ENCODE data around the gene TREM2.

DNA sequence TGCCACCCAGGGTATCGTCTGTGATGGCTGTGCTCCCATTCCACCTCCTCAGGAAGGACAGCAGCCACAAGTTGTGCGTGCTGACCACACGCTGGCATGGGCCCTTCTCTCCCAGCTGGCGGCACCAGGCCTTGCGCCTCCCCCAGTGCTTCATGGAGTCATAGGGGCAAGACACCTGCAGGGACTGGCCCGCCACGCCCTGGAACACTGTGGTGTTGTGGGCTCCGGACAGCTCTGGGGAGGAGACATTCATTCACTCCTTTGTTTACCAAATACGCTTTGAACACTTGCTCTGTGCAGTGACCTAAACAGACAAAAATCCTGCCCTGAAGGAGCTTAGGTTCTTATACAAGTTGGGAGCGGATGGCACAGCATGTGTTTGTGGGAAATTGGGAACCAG is 1.5 kb downstream of the TREM2 start:
- TF ChIP-seq, protein P1, sequence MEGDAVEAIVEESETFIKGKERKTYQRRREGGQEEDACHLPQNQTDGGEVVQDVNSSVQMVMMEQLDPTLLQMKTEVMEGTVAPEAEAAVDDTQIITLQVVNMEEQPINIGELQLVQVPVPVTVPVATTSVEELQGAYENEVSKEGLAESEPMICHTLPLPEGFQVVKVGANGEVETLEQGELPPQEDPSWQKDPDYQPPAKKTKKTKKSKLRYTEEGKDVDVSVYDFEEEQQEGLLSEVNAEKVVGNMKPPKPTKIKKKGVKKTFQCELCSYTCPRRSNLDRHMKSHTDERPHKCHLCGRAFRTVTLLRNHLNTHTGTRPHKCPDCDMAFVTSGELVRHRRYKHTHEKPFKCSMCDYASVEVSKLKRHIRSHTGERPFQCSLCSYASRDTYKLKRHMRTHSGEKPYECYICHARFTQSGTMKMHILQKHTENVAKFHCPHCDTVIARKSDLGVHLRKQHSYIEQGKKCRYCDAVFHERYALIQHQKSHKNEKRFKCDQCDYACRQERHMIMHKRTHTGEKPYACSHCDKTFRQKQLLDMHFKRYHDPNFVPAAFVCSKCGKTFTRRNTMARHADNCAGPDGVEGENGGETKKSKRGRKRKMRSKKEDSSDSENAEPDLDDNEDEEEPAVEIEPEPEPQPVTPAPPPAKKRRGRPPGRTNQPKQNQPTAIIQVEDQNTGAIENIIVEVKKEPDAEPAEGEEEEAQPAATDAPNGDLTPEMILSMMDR (IDR thresholded peaks at IDR 0.05), result no peak
- TF ChIP-seq POLR2A (IDR thresholded peaks at IDR 0.05), result no peak
